Keratinocyte (primary cell): ENCODE data around the gene RNF180. TPM values are rescaled to one million over a fixed set of nuclear protein-coding genes. Genes with fewer than 3 reads are reported as not detected.

Experiments used
- DNase-seq: peaks from one replicate; pipeline ENCODE4 v3.0.0-alpha.2; 2011; ENCODE audit warnings: low read depth, missing footprints, low spot score
- FAIRE-seq: peaks from 2 replicates; lab custom pipeline; 2011; peaks lifted over from hg19 to GRCh38; lab: Jason Lieb, UNC
- H2AFZ ChIP-seq: 2 replicates; pipeline ENCODE4 v1.6.0; 2012; ENCODE audit warnings: low read length, control low read depth, inconsistent platforms; ENCODE audit not compliant: control insufficient read depth
- H3K27ac ChIP-seq: 2 replicates; pipeline ENCODE4 v1.5.1; 2011; ENCODE audit warnings: low read length; ENCODE audit not compliant: control insufficient read depth, insufficient read depth
- H3K27me3 ChIP-seq: 3 replicates; pipeline ENCODE4 v1.6.0; 2011; ENCODE audit warnings: low read length; ENCODE audit not compliant: control insufficient read depth, insufficient read depth; ENCODE audit errors: extremely low read depth
- H3K36me3 ChIP-seq, 2 experiments: 2 replicates in 1 of 2; 3 replicates in 1 of 2; pipeline ENCODE4 v1.5.1; 2011; ENCODE audit warnings: low read length in 2 of 2, mild to moderate bottlenecking in 1 of 2; ENCODE audit not compliant: control insufficient read depth in 2 of 2, insufficient read depth in 2 of 2; ENCODE audit errors: extremely low read depth in 1 of 2
- H3K4me1 ChIP-seq: 3 replicates; pipeline ENCODE4 v1.5.1; 2011; ENCODE audit warnings: low read length; ENCODE audit not compliant: control insufficient read depth, insufficient read depth; ENCODE audit errors: extremely low read depth
- H3K4me2 ChIP-seq: 3 replicates; pipeline ENCODE4 v1.6.0; 2011; ENCODE audit warnings: low read depth, low read length; ENCODE audit not compliant: control insufficient read depth, insufficient read depth; ENCODE audit errors: extremely low read depth
- H3K4me3 ChIP-seq, 3 experiments: fragments of 200-600 bp in 1 of 3; sonication (generic) in 1 of 3; 2 replicates in 2 of 3; 3 replicates in 1 of 3; pipeline ENCODE4 v1.5.1; 2011 to 2016; ENCODE audit warnings: low read length in 3 of 3, mild to moderate bottlenecking in 3 of 3, control low read depth in 2 of 3, inconsistent platforms in 1 of 3, low read depth in 1 of 3, mixed read lengths in 1 of 3, mixed run types in 1 of 3, moderate library complexity in 1 of 3; ENCODE audit not compliant: control insufficient read depth in 2 of 3, insufficient read depth in 2 of 3; ENCODE audit errors: extremely low read depth in 1 of 3
- H3K79me2 ChIP-seq: 2 replicates; pipeline ENCODE4 v1.6.0; 2012; ENCODE audit warnings: low read length; ENCODE audit not compliant: control insufficient read depth, insufficient read depth
- H3K9ac ChIP-seq: 3 replicates; pipeline ENCODE4 v1.6.0; 2011; ENCODE audit warnings: low read length; ENCODE audit not compliant: control insufficient read depth, insufficient read depth; ENCODE audit errors: extremely low read depth
- H3K9me1 ChIP-seq: 3 replicates; pipeline ENCODE4 v1.6.0; 2011; ENCODE audit warnings: low read length; ENCODE audit not compliant: control insufficient read depth, insufficient read depth; ENCODE audit errors: extremely low read depth
- H3K9me3 ChIP-seq: 2 replicates; pipeline ENCODE4 v1.5.1; 2012; ENCODE audit warnings: low read depth, low read length; ENCODE audit not compliant: control insufficient read depth
- H4K20me1 ChIP-seq: 3 replicates; pipeline ENCODE4 v1.6.0; 2011; ENCODE audit warnings: low read length; ENCODE audit not compliant: control insufficient read depth, insufficient read depth; ENCODE audit errors: extremely low read depth
- EZH2 ChIP-seq: IDR thresholded peaks from one replicate; pipeline ENCODE4 v1.6.1; 2012; ENCODE audit warnings: inconsistent platforms, mild to moderate bottlenecking, low read length, moderate library complexity
- dilution Hi-C: fragments of 300-500 bp; cut with MboI; formaldehyde crosslinking; loops from one replicate; pipeline ENCODE4 v1.7.0; 2020; ENCODE audit warnings: low sequenced_read_pairs; ENCODE audit not compliant: extremely low pct_ligation_motif_present
- polyA plus RNA-seq, 5 experiments: library from polyadenylated mRNA; depleted of rRNA in 3 of 5; stranded (reverse) in 3 of 5; stranded (forward) in 1 of 5; unstranded in 1 of 5; fragments of >200 nt; gene quantifications; 1 replicate in 1 of 5; 2 replicates in 3 of 5; 3 replicates in 1 of 5; pipeline versions ENCODE4 v1.2.1 to v1.2.3, GENCODE V29; 2011 to 2012; ENCODE audit warnings: missing spikeins in 2 of 5, low read depth in 1 of 5, low replicate concordance in 1 of 5
- TF ChIP-seq, protein P1 (sequence below), 3 experiments: IDR thresholded peaks in 1 of 3; conservative IDR thresholded peaks in 1 of 3; optimal IDR thresholded peaks in 1 of 3; 2 replicates in 2 of 3; 3 replicates in 1 of 3; pipeline versions ENCODE3 to v1.5.1; 2011; ENCODE audit warnings: low read length in 3 of 3, mild to moderate bottlenecking in 3 of 3, moderate library complexity in 2 of 3, control low read depth in 1 of 3, inconsistent platforms in 1 of 3; ENCODE audit not compliant: insufficient read depth in 2 of 3; ENCODE audit errors: extremely low read depth in 1 of 3

RNF180 gene
- polyA plus RNA-seq, 1 donor (not counting 4 experiments of a cell fraction or from before 2014, with no cell fraction given) = 2.4 TPM

DNA sequence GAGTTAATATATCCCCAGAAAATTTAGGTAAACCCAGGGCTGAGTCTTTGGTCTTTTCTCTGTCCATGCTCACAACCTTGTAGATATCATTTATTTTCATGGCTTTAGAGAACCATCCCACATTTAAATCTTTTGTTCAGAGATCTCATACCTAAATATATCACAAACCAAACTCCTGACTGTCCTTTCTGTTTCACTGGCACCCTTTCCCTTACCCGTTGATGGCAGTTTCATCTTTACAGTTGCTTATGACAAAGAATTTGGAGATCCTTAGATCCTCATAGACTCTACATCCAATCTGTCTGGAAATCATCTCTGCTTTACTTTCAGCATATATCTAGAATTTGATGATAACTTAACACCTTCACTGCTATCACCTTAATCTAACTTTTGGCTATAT, 19.2 kb downstream of the RNF180 start:
- FAIRE-seq (no peak), DNase-seq (no peak)
- Histone ChIP-seq H2AFZ (no peak overlapping the region), H3K9me3 (no peaks in the 10 kb centered on the region), H3K27me3 (no peaks in the 10 kb centered on the region), H3K79me2 (no peaks in the 10 kb centered on the region), H3K9ac (no peak overlapping the region), H3K9me1 (no peaks in the 10 kb centered on the region), H4K20me1 (no peaks in the 10 kb centered on the region), H3K27ac (no peak overlapping the region), H3K36me3 (no peaks in the 10 kb centered on the region), H3K4me1 (peaks cover 6% of the 10 kb centered on the region), H3K4me3 (no peak overlapping the region), H3K4me2 (no peak overlapping the region)
- TF ChIP-seq, protein P1, sequence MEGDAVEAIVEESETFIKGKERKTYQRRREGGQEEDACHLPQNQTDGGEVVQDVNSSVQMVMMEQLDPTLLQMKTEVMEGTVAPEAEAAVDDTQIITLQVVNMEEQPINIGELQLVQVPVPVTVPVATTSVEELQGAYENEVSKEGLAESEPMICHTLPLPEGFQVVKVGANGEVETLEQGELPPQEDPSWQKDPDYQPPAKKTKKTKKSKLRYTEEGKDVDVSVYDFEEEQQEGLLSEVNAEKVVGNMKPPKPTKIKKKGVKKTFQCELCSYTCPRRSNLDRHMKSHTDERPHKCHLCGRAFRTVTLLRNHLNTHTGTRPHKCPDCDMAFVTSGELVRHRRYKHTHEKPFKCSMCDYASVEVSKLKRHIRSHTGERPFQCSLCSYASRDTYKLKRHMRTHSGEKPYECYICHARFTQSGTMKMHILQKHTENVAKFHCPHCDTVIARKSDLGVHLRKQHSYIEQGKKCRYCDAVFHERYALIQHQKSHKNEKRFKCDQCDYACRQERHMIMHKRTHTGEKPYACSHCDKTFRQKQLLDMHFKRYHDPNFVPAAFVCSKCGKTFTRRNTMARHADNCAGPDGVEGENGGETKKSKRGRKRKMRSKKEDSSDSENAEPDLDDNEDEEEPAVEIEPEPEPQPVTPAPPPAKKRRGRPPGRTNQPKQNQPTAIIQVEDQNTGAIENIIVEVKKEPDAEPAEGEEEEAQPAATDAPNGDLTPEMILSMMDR (optimal IDR thresholded peaks at IDR 0.05 in 1 of 3, IDR thresholded peaks at IDR 0.05 in 1 of 3, conservative IDR thresholded peaks at IDR 0.05 in 1 of 3; ENCODE audit: extremely low read depth in 1 of 3, insufficient read depth in 2 of 3, low read length in 3 of 3) = no peak
- TF ChIP-seq EZH2 = no peak
- dilution Hi-C loops = no loop called here

DNA sequence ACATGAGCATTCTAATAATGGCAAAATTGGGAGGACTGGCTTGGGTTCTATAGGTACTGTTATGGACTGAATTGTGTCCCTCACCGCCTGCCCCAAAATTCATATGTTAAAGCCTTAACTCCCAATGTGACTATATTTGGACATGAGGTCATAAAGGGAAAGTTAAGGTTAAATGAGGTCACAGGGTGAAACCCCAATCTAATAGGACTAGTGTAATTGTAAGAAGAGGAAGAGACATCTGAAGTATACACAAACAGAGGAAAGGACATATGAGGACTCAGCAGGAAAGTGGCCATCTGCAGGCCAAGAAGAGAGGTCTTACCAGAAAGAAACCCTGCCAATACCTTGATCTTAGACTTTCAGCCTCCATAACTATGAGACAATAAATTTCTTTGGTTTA, 23.1 kb downstream of the RNF180 start:
- FAIRE-seq (no peak), DNase-seq (no peak)
- Histone ChIP-seq H3K4me2 (no peak overlapping the region), H3K79me2 (no peaks in the 10 kb centered on the region), H4K20me1 (no peaks in the 10 kb centered on the region), H3K4me1 (no peaks in the 10 kb centered on the region), H3K36me3 (no peaks in the 10 kb centered on the region), H3K27ac (no peak overlapping the region), H3K9me3 (no peaks in the 10 kb centered on the region), H3K27me3 (no peaks in the 10 kb centered on the region), H3K4me3 (no peak overlapping the region), H3K9ac (no peak overlapping the region), H2AFZ (no peak overlapping the region), H3K9me1 (no peaks in the 10 kb centered on the region)
- dilution Hi-C loops = no loop called here
- TF ChIP-seq EZH2 = no peak
- TF ChIP-seq, protein P1 (optimal IDR thresholded peaks at IDR 0.05 in 1 of 3, IDR thresholded peaks at IDR 0.05 in 1 of 3, conservative IDR thresholded peaks at IDR 0.05 in 1 of 3; ENCODE audit: extremely low read depth in 1 of 3, insufficient read depth in 2 of 3, low read length in 3 of 3) = no peak
